GM12874 (cell line): ENCODE data around the gene FKBP15.

Experiments
- CTCF ChIP-seq: IDR thresholded peaks from 2 replicates; pipeline ENCODE4 v1.5.1; 2011; ENCODE audit warnings: low read depth, mild to moderate bottlenecking, control low read depth, low read length, moderate library complexity; ENCODE audit not compliant: insufficient read depth

FKBP15 gene

GRCh38 chr9:113160571-113160970 is 60.5 kb downstream of the FKBP15 start:
- TF ChIP-seq CTCF: no peak

DNA sequence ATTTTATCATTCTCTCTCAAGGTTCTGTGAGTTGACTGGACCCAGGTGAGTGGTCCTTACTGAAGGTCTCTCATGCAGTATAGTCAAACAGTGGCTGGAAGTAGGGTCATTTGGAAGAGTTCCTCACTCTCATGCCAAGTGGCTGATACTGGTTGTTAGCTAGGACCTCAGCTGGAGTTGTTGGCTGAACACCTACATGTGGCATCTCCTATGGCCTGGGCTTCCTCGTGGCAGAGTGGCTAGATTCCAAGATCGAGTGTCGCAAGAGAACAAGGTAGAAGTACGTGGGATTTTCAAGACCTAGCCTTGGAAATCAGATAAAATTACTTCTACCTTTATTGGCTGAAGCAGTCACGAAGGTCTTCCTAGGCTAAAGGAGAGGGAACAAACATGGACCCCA is 62.6 kb downstream of the FKBP15 start:
- TF ChIP-seq CTCF: no peak

GRCh38 chr9:113156880-113157279 is 64.2 kb downstream of the FKBP15 start:
- no peak for TF ChIP-seq CTCF

DNA sequence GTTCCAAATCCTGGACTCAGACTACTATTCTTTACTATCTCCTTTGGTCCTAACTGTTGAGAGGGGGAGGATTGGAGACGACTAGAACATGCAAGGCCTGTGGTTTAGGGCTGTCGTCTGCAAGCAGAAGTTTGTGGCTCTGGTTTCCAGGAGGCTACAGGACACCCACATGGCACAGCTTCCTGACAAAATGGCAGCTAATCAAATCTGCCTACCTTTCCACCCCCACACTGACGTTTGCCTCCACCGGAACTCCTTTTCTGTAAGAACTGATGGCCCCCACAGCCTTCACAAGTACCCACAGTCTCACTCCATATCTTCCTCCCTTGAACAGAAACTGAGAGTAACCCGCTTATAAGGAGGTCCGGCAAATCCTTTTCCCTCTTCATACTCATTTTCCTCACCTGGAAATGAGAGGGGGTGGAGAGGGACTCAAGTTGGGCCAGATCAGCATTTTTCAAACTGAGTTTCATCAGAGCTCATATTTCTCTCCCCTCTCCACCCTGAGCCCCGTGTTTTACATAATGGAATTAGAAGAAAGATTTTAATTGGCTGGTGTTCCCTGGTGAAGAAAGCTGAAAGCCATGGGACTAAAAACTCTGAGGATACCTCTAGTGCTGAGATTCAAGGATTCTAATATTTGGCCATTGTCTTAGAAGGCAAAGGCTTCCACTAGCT is 65.0 kb downstream of the FKBP15 start:
- TF ChIP-seq CTCF: no peak

GRCh38 chr9:113154946-113155345 is 66.1 kb downstream of the FKBP15 start:
- TF ChIP-seq CTCF: no peak

GRCh38 chr9:113154471-113154870 is 66.6 kb downstream of the FKBP15 start:
- no peak for TF ChIP-seq CTCF

DNA sequence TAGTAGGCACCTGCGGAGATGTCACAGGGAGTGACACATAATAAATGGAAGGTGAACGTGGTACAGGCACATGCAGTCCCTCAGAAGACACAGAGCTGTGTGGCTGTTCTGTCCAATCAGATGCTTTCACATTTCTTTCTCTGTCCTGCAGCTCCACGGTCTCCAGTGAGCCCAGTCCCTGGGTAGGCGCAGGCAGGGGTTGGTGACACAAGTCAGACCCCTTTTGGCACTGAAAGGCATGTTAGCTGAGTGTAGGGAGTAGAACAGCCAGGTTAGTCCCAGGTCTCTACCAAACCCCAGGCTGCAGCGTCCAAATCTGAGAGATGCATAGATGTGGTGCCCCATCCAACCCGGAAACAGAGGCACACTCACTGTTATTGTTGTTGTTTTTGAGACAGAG is 67.5 kb downstream of the FKBP15 start:
- TF ChIP-seq CTCF: no peak
